A673 (cell line): ENCODE measurements around the gene RAD23A. TPM values are rescaled to one million over a fixed set of nuclear protein-coding genes. Genes with fewer than 3 reads are reported as not detected.
"Not testable (repeated sequence)": the region's sequence is repeated elsewhere in the genome, so short reads cannot be mapped to it uniquely, and the experiment has no call there.

Experiments used
- BruUV-seq: library from RNA; stranded (reverse); fragments of 400-500 nt; replicated peaks from 2 replicates; lab custom pipeline; 2021; lab: Mats Ljungman, UMichigan
- CTCF ChIA-PET: fragments of 300-600 bp; sonication (Branson Sonifier 250); formaldehyde crosslinking; loops from one replicate; lab custom pipeline; 2022; ENCODE audit warnings: antibody characterized with exemption; lab: Charles Lee
- POLR2A ChIA-PET: fragments of 300-600 bp; sonication (Branson Sonifier 250); formaldehyde crosslinking; loops from one replicate; lab custom pipeline; 2022; ENCODE audit warnings: antibody characterized with exemption; ENCODE audit not compliant: low non-redundant PET; lab: Charles Lee
- DNase-seq: peaks from one replicate; pipeline ENCODE4 v3.0.0-alpha.2; 2015; ENCODE audit warnings: low spot score
- H3K27ac ChIP-seq: fragments of 200-600 bp; sonication (generic); 2 replicates; pipeline ENCODE4 v1.5.1; 2016; ENCODE audit warnings: mixed run types, low read depth, mild to moderate bottlenecking, mixed read lengths, antibody characterized with exemption, low read length; ENCODE audit not compliant: poor library complexity, severe bottlenecking
- H3K27me3 ChIP-seq: fragments of 200-600 bp; sonication (generic); replicated peaks from 2 replicates; pipeline ENCODE4 v1.6.1; 2017; ENCODE audit warnings: mixed run types, low read depth, mild to moderate bottlenecking, mixed read lengths, antibody characterized with exemption, low read length; ENCODE audit not compliant: insufficient read depth, poor library complexity
- H3K36me3 ChIP-seq: fragments of 200-600 bp; sonication (generic); 2 replicates; pipeline ENCODE4 v1.6.1; 2016; ENCODE audit warnings: mixed run types, mild to moderate bottlenecking, mixed read lengths, antibody characterized with exemption, low read length; ENCODE audit not compliant: insufficient read depth, poor library complexity, severe bottlenecking
- H3K4me1 ChIP-seq: fragments of 200-600 bp; sonication (generic); 2 replicates; pipeline ENCODE4 v1.6.1; 2017; ENCODE audit warnings: mixed run types, mild to moderate bottlenecking, mixed read lengths, antibody characterized with exemption, low read length; ENCODE audit not compliant: insufficient read depth, poor library complexity, severe bottlenecking
- H3K4me3 ChIP-seq: fragments of 200-600 bp; sonication (generic); 2 replicates; pipeline ENCODE4 v1.5.1; 2016; ENCODE audit warnings: low read depth, mixed run types, mild to moderate bottlenecking, mixed read lengths, low read length; ENCODE audit not compliant: poor library complexity, severe bottlenecking
- H3K9me3 ChIP-seq: fragments of 200-600 bp; sonication (generic); 2 replicates; pipeline ENCODE4 v1.6.1; 2016; ENCODE audit warnings: mixed run types, low read depth, mild to moderate bottlenecking, mixed read lengths, antibody characterized with exemption, low read length; ENCODE audit not compliant: poor library complexity, severe bottlenecking
- CTCF ChIP-seq: fragments of 300-800, 200-600 bp; sonication (generic); conservative IDR thresholded peaks from 2 replicates; pipeline ENCODE4 v1.5.1; 2017; ENCODE audit warnings: low read depth, mild to moderate bottlenecking, antibody characterized with exemption, low read length, moderate library complexity, mixed read lengths
- EZH2 ChIP-seq: fragments of 200-600 bp; sonication (generic); IDR thresholded peaks from 2 replicates; pipeline ENCODE4 v1.6.1; 2017; ENCODE audit warnings: borderline replicate concordance, low read depth, mild to moderate bottlenecking, mixed read lengths, antibody characterized with exemption, low read length; ENCODE audit not compliant: poor library complexity, severe bottlenecking
- intact Hi-C: fragments of 100-400 bp; cut with micrococcal nuclease; formaldehyde crosslinking; loops from one replicate; pipeline ENCODE4 v1.10.0; 2022; ENCODE audit not compliant: unreplicated experiment
- total RNA-seq: library from RNA; stranded (reverse); gene quantifications from 2 replicates; pipeline ENCODE4 v1.2.3, GENCODE V29; 2021

The RAD23A gene
- total RNA-seq, 1 experiment from 2014 or later: 183 TPM

DNA sequence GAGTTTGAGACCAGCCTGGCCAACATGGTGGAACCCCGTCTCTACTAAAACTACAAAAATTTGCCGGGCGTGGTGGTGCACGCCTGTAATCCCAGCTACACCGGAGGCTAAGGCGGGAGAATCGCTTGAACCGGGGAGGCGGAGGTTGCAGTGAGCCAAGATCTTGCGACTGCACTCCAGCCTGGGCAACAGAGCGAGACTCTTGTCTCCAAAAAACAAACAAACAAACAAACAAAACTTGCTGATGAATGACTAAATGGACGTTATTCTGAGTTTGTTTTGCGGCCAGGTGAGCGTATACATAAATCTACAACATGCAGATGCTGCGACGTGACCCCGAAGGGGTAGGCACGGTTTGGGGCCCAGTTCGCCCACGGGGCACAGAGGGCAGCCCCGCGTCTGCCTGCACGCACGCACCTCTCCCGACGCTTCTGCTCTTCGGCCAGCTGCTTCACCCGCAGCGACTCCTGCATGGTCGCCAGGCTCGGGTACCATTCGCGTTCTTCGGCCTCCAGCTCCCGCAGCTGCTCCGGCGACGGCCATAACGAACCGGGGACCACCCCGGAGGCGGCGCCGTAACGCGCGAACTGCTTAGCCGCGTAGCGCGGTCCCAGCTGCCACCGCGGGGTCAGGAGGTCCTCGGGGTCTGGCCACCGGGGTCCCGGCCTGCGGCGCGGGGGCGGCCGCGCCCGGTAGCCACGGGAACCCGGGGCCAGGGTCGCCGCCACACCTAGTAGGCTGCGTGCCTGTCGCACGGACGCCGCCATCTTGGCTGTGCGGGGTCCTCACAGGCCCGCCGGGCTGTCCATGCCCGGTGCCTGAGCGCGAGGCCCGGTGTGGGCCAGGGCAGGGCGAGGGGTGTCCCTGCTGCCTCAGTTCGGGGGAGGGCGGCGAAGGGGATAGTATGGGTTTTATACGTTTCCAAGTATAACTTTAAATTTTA, 11.1 kb downstream of the RAD23A start, which contains the start of gene GADD45GIP1:
TSS of gene GADD45GIP1 (minus strand) at position 778 of the 943 bp plus-strand sequence. CDS start at position 767, 11 bp downstream.
- H3K27me3 ChIP-seq: no peaks in the 10 kb centered on the region
- CTCF ChIA-PET: interaction anchor here (1.1 kb wide), 2 partner anchors 9 to 148 kb away, joined by 3 to 4 read pairs; no protein-coding TSS in a partner anchor
- intact Hi-C loops: no loop called here
- peaks cover 35% of the 10 kb centered on the region for H3K4me1 ChIP-seq
- H3K27ac ChIP-seq: peak within 1 kb of the TSS; percentile 95
- peak within 1 kb of the TSS; percentile 94 for H3K4me3 ChIP-seq
- no peak for TF ChIP-seq EZH2
- TF ChIP-seq CTCF: no peak
- POLR2A ChIA-PET: no interaction called here
- no TSS peak for BruUV-seq
- peak; percentile 93 for DNase-seq
- no peaks in the 10 kb centered on the region for H3K9me3 ChIP-seq
- H3K36me3 ChIP-seq: peaks cover 34% of the 10 kb centered on the region

- POLR2A ChIA-PET, CTCF ChIA-PET, intact Hi-C loops, DNase-seq, H3K9me3 ChIP-seq, BruUV-seq, H3K27me3 ChIP-seq: not testable (repeated sequence)
- Histone ChIP-seq H3K27ac (peak overlapping the region; percentile 95), H3K36me3 (peaks cover 26% of the 10 kb centered on the region), H3K4me3 (peak overlapping the region; percentile 94), H3K4me1 (peaks cover 31% of the 10 kb centered on the region)
Measured at GRCh38 chr19:12957389-12957952, 11.8 kb downstream of the RAD23A start.

GRCh38 chr19:12959481-12959880, 13.8 kb downstream of the RAD23A start:
- intact Hi-C loops: no loop called here
- Histone ChIP-seq H3K27me3 (no peaks in the 10 kb centered on the region), H3K4me3 (no peak overlapping the region), H3K36me3 (peaks cover 6% of the 10 kb centered on the region), H3K27ac (no peak overlapping the region), H3K4me1 (peaks cover 14% of the 10 kb centered on the region), H3K9me3 (no peaks in the 10 kb centered on the region)
- POLR2A ChIA-PET: interaction anchor here (0.7 kb wide), 1 partner anchor 86 kb away, joined by 4 read pairs; no protein-coding TSS in a partner anchor
- no peak for DNase-seq
- no TSS peak for BruUV-seq
- TF ChIP-seq CTCF (no peak), EZH2 (no peak)
- CTCF ChIA-PET: no interaction called here
